Heart right ventricle (tissue), 16 donors: ENCODE results near the gene COX10. TPM values are rescaled to one million over a fixed set of nuclear protein-coding genes. Genes with fewer than 3 reads are reported as not detected.
"Not testable (repeated sequence)": the region's sequence is repeated elsewhere in the genome, so short reads cannot be mapped to it uniquely, and the experiment has no call there.

Experiments
- ATAC-seq, 8 donors: fragments of 200-7000 bp; cut with Tn5 transposase; one replicate each; pipeline ENCODE4 v1.9.1; 2020; ENCODE audit warnings: mild to moderate bottlenecking in 8 of 8, moderate library complexity in 8 of 8, moderate number of reproducible peaks in 1 of 8
- DNase-seq, 2 donors: peaks; one replicate each; pipeline ENCODE4 v3.0.0-alpha.2; 2020
- H3K27ac ChIP-seq, 10 donors: fragments of 200-600 bp; sonication (generic) in 2 of 10; one replicate each; pipeline versions ENCODE4 v1.5.0 to v1.8.0; 2020 to 2022; ENCODE audit warnings: mild to moderate bottlenecking in 3 of 10
- H3K27me3 ChIP-seq, 7 donors: fragments of 200-600 bp; one replicate each; pipeline ENCODE4 v1.8.0; 2021 to 2022; ENCODE audit warnings: mild to moderate bottlenecking in 2 of 7
- H3K36me3 ChIP-seq, 9 donors: fragments of 200-600 bp; sonication (generic) in 1 of 9; one replicate each; pipeline versions ENCODE4 v1.5.0 to v1.8.0; 2020 to 2022; ENCODE audit warnings: mild to moderate bottlenecking in 2 of 9
- H3K4me1 ChIP-seq, 9 donors: fragments of 200-600 bp; sonication (generic) in 1 of 9; one replicate each; pipeline versions ENCODE4 v1.5.0 to v1.8.0; 2020 to 2022; ENCODE audit warnings: mild to moderate bottlenecking in 4 of 9
- H3K4me3 ChIP-seq, 10 donors: fragments of 200-600 bp; sonication (generic) in 2 of 10; one replicate each; pipeline versions ENCODE4 v1.5.0 to v1.8.0; 2020 to 2022; ENCODE audit warnings: mild to moderate bottlenecking in 7 of 10, moderate library complexity in 2 of 10
- H3K9me3 ChIP-seq, 11 donors: fragments of 200-600 bp in 10 of 11; sonication (generic) in 2 of 11; one replicate each; pipeline versions ENCODE4 v1.5.0 to v1.8.0; 2013 to 2022; ENCODE audit warnings: mild to moderate bottlenecking in 2 of 11, control low read depth in 1 of 11, moderate library complexity in 1 of 11
- WGBS, 2 donors: extraction: QIAGEN DNeasy Blood & Tissue Kit; methylation state at CpG; one replicate each; pipeline ENCODE4 v1.1.7; 2013; ENCODE audit warnings: inconsistent platforms in 1 of 2; 5-methylcytosine and 5-hydroxymethylcytosine counted together
- intact Hi-C, 10 donors: fragments of 100-400 bp; cut with DNase I; formaldehyde crosslinking; loops; one replicate each; pipeline versions ENCODE4 v1.11.1 to v1.14.2; 2022
- long read RNA-seq, 3 donors: library from polyadenylated mRNA; unstranded; transcript quantifications; one replicate each; pipeline ENCODE4 v2.0.0, GENCODE V29; 2020 to 2021
- polyA plus RNA-seq, 2 donors: library from polyadenylated mRNA; stranded (reverse); fragments of 200-250 nt; gene quantifications; one replicate each; pipeline ENCODE4 v1.2.3, GENCODE V29; 2013
- total RNA-seq, 10 donors: library from RNA; stranded (reverse); fragmentation: NEBNext Ultra II Directional in 3 of 10; extraction: Animal tissue kit (Norgen Biotek cat#: 25700) in 3 of 10; gene quantifications; one replicate each; pipeline versions ENCODE4 v1.2.1 to v1.2.4, GENCODE V29; 2021 to 2023
- TF ChIP-seq, protein P1 (sequence below), 9 donors: fragments of 200-600 bp; sonication (generic) in 2 of 9; IDR thresholded peaks; one replicate each; pipeline versions ENCODE4 v1.5.0 to v1.8.0; 2021 to 2022; ENCODE audit warnings: antibody characterized with exemption in 9 of 9, mild to moderate bottlenecking in 5 of 9, moderate library complexity in 1 of 9
- donor health status: Arrhythmogenic right ventricular cardiomyopathy.
- donor health status: ischemic (EF 13 %, LVEDD 7.1; RV severe dilation, severe dysfunction).
- donor health status: healthy with polysubstance abuse.
- donor health status: DM: no; HTN: yes; CAD: no.
- donor health status: DM: no; HTN: no; CAD: no.
- donor health status: ischemic (EF 25% LVEDD 6.9; RV normal size, moderate dysfunction).
- donor health status: ischemic (EF 25% LVEDD 5.7; RV mildly dilated, moderate dysfunction).
- donor health status: healthy.
- donor health status: DM: yes; HTN: yes; CAD: no.
- donor health status: Ischemic cardiomyopathy.
- donor health status: ischemic (EF 35%, LVEDD 5.7; RV mildly dilated, moderate dysfunction).
- donor health status: nonischemic (EF 11% LVEDD 7.7; RV severe dilation, severe dysfunction).
- donor health status: DM: yes; HTN: yes; CAD: no.
- donor health status: PGD.
- donor health status: ischemic (EF 29% LVEDD 5.4; RV normal size, mild dysfunction).
- donor health status: nonischemic (EF 23%, LVEDD 6.1; RV moderate dilation, normal function).

The COX10 gene
- 10 to 100 TPM; 40.5 to 73.1 (median 58.6) TPM for total RNA-seq
- 10 to 100 TPM; 18.7 to 27.5 TPM for polyA plus RNA-seq
- long read RNA-seq, donor 1, transcript COX10-201 (7 exons, 2,873 nt) = major isoform, 46 of 64 reads
- long read RNA-seq, donor 1, partial matches to known transcripts = 15 of 64 reads
- long read RNA-seq, donor 1, other reads (novel, unspliced or antisense) = 2 of 64 reads
- long read RNA-seq, donor 2, transcript COX10-201 (7 exons, 2,873 nt) = major isoform, 16 of 31 reads
- long read RNA-seq, donor 2, partial matches to known transcripts = 10 of 31 reads
- long read RNA-seq, donor 2, other reads (novel, unspliced or antisense) = 1 of 31 reads
- long read RNA-seq, donor 3, transcript COX10-201 (7 exons, 2,873 nt) = major isoform, 93 of 199 reads
- long read RNA-seq, donor 3, partial matches to known transcripts = 99 of 199 reads
- long read RNA-seq, donor 3, other reads (novel, unspliced or antisense) = 6 of 199 reads

DNA sequence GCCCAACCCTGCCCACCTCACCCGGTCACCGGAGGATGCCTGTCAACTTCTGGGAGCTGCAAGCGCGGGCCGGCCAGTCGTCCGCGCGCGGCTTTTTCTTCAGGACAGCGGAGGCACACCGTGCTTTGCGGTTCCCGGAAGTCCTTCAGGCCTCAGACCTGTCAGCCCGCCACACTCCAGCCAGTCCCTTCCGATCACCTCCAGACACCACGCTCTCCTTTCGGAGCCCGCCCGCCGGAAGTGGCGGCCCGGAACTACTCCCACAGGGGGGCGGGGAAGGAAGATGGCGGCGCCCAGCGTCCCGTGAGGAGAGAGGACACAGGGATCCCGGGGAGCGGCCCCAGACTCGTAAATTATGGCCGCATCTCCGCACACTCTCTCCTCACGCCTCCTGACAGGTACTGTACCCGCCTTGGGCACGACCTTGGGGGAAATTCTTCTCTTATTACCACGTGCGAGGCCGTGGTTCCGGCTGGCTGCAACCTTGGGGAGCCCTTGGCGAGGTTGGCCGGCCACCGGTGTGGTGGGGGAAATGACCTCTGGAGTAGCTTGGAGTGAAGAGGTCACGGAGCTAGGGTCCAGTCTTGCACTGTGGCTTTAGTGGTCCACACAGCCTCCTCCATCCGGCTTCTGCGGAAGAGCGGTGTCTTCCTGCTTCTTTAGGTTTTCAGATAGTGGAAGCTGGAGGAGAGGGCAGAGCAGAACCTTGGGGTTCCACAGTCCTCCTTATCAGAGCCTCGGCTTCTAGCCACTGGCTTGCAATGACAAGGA is at the start of gene COX10:
COX10 (plus strand) TSS at position 254 of the 771 bp plus-strand sequence; CDS start at position 356, 102 bp downstream.
- peak; percentile 99 to 100 (median 99) for ATAC-seq
- H3K36me3 ChIP-seq = peaks cover 0 to 12% (median 0%) of the 10 kb centered on the region in 9 donors
- intact Hi-C loops = loop anchor here in 9 of 10 donors (2.0 to 10.0 kb wide), 7 partner anchors 135 to 475 kb away; partner anchors contain the start of gene HS3ST3B1 (in 7 of the 9)
- peak; percentile 88 to 89 for DNase-seq
- H3K4me3 ChIP-seq = peak within 1 kb of the TSS; percentile 71 to 98 (median 93)
- TF ChIP-seq, protein P1, sequence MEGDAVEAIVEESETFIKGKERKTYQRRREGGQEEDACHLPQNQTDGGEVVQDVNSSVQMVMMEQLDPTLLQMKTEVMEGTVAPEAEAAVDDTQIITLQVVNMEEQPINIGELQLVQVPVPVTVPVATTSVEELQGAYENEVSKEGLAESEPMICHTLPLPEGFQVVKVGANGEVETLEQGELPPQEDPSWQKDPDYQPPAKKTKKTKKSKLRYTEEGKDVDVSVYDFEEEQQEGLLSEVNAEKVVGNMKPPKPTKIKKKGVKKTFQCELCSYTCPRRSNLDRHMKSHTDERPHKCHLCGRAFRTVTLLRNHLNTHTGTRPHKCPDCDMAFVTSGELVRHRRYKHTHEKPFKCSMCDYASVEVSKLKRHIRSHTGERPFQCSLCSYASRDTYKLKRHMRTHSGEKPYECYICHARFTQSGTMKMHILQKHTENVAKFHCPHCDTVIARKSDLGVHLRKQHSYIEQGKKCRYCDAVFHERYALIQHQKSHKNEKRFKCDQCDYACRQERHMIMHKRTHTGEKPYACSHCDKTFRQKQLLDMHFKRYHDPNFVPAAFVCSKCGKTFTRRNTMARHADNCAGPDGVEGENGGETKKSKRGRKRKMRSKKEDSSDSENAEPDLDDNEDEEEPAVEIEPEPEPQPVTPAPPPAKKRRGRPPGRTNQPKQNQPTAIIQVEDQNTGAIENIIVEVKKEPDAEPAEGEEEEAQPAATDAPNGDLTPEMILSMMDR (IDR thresholded peaks at IDR 0.05) = peak in 1 of 9 donors; percentile 13
- H3K27me3 ChIP-seq = no peaks in the 10 kb centered on the region
- H3K4me1 ChIP-seq = peaks cover 0 to 37% (median 25%) of the 10 kb centered on the region in 9 donors
- peaks cover 0 to 8% (median 0%) of the 10 kb centered on the region in 11 donors for H3K9me3 ChIP-seq
- H3K27ac ChIP-seq = peak within 1 kb of the TSS; percentile 80 to 95 (median 90)
- 0% methylated on average over 48 of the region's 48 CpGs for WGBS, 2 donors

GRCh38 chr17:14021651-14022294 is 47.5 kb upstream of the COX10 start:
- H3K4me1 ChIP-seq, H3K27ac ChIP-seq, DNase-seq, H3K9me3 ChIP-seq, ATAC-seq, H3K27me3 ChIP-seq, H3K4me3 ChIP-seq, intact Hi-C loops, H3K36me3 ChIP-seq: not testable (repeated sequence)
- WGBS, 2 donors = 90 to 94% methylated on average over 6 of the region's 9 CpGs

- DNase-seq, intact Hi-C loops: not testable (repeated sequence)
Observed at GRCh38 chr17:14029755-14030154, 39.5 kb upstream of the COX10 start.

DNA sequence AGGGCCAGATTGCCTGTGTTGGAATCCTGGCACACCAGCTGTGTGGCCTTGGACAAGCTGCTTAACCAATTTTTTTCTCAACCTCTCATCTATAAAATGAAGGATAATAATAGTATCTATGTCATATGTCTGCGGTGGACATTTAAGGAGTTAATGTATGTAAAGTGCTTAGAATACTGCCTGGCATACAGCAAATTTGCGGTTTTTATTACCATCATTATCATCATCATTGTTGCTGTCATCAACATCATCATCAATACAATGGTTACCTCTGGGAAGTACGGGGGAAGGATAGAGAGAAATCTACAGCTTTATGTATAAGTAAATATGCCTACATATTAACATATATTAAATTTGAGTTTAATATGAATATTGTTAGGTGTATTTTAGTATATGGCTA is 37.1 kb upstream of the COX10 start:
- intact Hi-C loops = no loop called here
- no peak overlapping the region for H3K27ac ChIP-seq
- TF ChIP-seq, protein P1 (IDR thresholded peaks at IDR 0.05) = no peak
- H3K9me3 ChIP-seq = no peaks in the 10 kb centered on the region
- H3K4me3 ChIP-seq = no peak overlapping the region
- peaks cover 0 to 40% (median 10%) of the 10 kb centered on the region in 9 donors for H3K36me3 ChIP-seq
- DNase-seq = no peak
- no peaks in the 10 kb centered on the region for H3K27me3 ChIP-seq
- no peak for ATAC-seq
- 94 to 96% methylated on average over 3 of the region's 3 CpGs for WGBS, 2 donors
- H3K4me1 ChIP-seq = no peaks in the 10 kb centered on the region

More at GRCh38 chr17:14029755-14030154, 39.5 kb upstream of the COX10 start:
- not testable (repeated sequence) for H3K9me3 ChIP-seq, H3K27ac ChIP-seq, ATAC-seq, H3K4me1 ChIP-seq, H3K4me3 ChIP-seq, H3K27me3 ChIP-seq
- peaks cover 0 to 40% (median 10%) of the 10 kb centered on the region in 9 donors for H3K36me3 ChIP-seq
- 90% methylated on average over 2 of the region's 5 CpGs; no CpG with 5 or more reads in 1 of the 2 donors for WGBS, 2 donors

GRCh38 chr17:14033166-14033565 is 36.1 kb upstream of the COX10 start:
- Histone ChIP-seq H3K9me3 (no peaks in the 10 kb centered on the region), H3K27ac (no peak overlapping the region), H3K27me3 (no peaks in the 10 kb centered on the region), H3K36me3 (peaks cover 0 to 40% (median 10%) of the 10 kb centered on the region in 9 donors), H3K4me1 (peaks cover 0 to 5% (median 0%) of the 10 kb centered on the region in 9 donors), H3K4me3 (no peak overlapping the region)
- ATAC-seq (no peak), DNase-seq (no peak)
- intact Hi-C loops = no loop called here
- TF ChIP-seq, protein P1 (IDR thresholded peaks at IDR 0.05) = no peak
- 87% methylated on average over 4 of the region's 4 CpGs for WGBS, 2 donors
